Loucy (cell line): ENCODE results near the gene DISP1.

Experiments used
- EZH2phosphoT487 ChIP-seq: fragments of 200-600 bp; IDR thresholded peaks from 2 replicates; pipeline ENCODE4 v1.6.1; 2018; ENCODE audit warnings: antibody characterized with exemption, mild to moderate bottlenecking, moderate library complexity, borderline replicate concordance
- TF ChIP-seq, protein P1 (sequence below): fragments of 200-600 bp; sonication (generic); conservative IDR thresholded peaks from 2 replicates; pipeline ENCODE4 v1.5.1; 2014; ENCODE audit warnings: mild to moderate bottlenecking, antibody characterized with exemption, low read length

DNA sequence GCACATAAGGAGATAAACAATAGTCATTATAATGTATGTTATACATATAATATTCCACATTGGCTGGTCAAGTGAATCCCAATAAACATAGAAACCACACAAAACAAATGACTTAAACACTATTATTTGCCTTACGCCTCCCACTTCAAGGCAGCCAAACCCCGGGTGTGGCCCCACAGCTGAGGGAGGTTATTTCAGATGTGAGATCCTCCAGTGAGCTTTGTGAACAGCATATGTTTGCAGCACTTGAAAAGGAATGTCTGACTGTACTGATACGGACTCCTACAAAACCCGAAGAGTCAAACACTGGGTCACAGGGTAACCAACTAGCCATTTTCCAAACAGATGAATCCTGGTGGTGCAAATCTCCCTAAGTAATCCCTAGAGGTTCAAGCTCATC lies 27.1 kb upstream of the DISP1 start:
- TF ChIP-seq, protein P1, sequence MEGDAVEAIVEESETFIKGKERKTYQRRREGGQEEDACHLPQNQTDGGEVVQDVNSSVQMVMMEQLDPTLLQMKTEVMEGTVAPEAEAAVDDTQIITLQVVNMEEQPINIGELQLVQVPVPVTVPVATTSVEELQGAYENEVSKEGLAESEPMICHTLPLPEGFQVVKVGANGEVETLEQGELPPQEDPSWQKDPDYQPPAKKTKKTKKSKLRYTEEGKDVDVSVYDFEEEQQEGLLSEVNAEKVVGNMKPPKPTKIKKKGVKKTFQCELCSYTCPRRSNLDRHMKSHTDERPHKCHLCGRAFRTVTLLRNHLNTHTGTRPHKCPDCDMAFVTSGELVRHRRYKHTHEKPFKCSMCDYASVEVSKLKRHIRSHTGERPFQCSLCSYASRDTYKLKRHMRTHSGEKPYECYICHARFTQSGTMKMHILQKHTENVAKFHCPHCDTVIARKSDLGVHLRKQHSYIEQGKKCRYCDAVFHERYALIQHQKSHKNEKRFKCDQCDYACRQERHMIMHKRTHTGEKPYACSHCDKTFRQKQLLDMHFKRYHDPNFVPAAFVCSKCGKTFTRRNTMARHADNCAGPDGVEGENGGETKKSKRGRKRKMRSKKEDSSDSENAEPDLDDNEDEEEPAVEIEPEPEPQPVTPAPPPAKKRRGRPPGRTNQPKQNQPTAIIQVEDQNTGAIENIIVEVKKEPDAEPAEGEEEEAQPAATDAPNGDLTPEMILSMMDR = no peak
- no peak for TF ChIP-seq EZH2phosphoT487
